GM13977 (cell line): ENCODE data around the gene CGB5.

ENCODE experiments used
- DNase-seq: peaks from one replicate; pipeline ENCODE4 v3.0.0; 2012; ENCODE audit warnings: low spot score
- CTCF ChIP-seq: IDR thresholded peaks from 2 replicates; pipeline ENCODE4 v1.5.1; 2012; ENCODE audit warnings: mild to moderate bottlenecking, control low read depth; ENCODE audit not compliant: insufficient read depth; ENCODE audit errors: extremely low read depth, missing control alignments
- in situ Hi-C: fragments of 300-500 bp; cut with MboI; formaldehyde crosslinking; loops from one replicate; pipeline ENCODE4 v1.12.0; 2022; ENCODE audit warnings: low sequenced_read_pairs, low pct_unique_long_range_greater_than_20kb, mixed read lengths, inconsistent platforms; ENCODE audit not compliant: unreplicated experiment

Gene CGB5

GRCh38 chr19:49009828-49010227 lies 33.8 kb upstream of the CGB5 start:
- DNase-seq, result no peak
- in situ Hi-C loops, result no loop called here

GRCh38 chr19:49010453-49010852 lies 33.2 kb upstream of the CGB5 start:
- in situ Hi-C loops, result no loop called here
- TF ChIP-seq CTCF, result no peak

More at GRCh38 chr19:49009828-49010227, 33.8 kb upstream of the CGB5 start:
- no peak for TF ChIP-seq CTCF

GRCh38 chr19:49011194-49011593 lies 32.5 kb upstream of the CGB5 start:
- in situ Hi-C loops, result no loop called here
- TF ChIP-seq CTCF, result no peak

More at GRCh38 chr19:49010453-49010852, 33.2 kb upstream of the CGB5 start:
- no peak for DNase-seq

GRCh38 chr19:49014123-49014869 lies 29.4 kb upstream of the CGB5 start:
- no peak for TF ChIP-seq CTCF
- in situ Hi-C loops, result no loop called here
- no peak for DNase-seq

More at GRCh38 chr19:49011194-49011593, 32.5 kb upstream of the CGB5 start:
- DNase-seq, result no peak

GRCh38 chr19:49014870-49015255 lies 28.8 kb upstream of the CGB5 start:
- in situ Hi-C loops, result no loop called here
- no peak for TF ChIP-seq CTCF
- DNase-seq, result peak; percentile 8

- no peak for DNase-seq
- TF ChIP-seq CTCF, result no peak
- in situ Hi-C loops, result no loop called here
These were observed 27.4 kb upstream of the CGB5 start for GRCh38 chr19:49016067-49016839.
